GM12801 (cell line): ENCODE measurements around the gene NCF4.

Source experiments
- TF ChIP-seq, protein P1 (sequence below): IDR thresholded peaks from one replicate; pipeline ENCODE4 v1.5.1; 2011; ENCODE audit warnings: control low read depth; ENCODE audit not compliant: insufficient read length; ENCODE audit errors: extremely low read depth

NCF4 gene

DNA sequence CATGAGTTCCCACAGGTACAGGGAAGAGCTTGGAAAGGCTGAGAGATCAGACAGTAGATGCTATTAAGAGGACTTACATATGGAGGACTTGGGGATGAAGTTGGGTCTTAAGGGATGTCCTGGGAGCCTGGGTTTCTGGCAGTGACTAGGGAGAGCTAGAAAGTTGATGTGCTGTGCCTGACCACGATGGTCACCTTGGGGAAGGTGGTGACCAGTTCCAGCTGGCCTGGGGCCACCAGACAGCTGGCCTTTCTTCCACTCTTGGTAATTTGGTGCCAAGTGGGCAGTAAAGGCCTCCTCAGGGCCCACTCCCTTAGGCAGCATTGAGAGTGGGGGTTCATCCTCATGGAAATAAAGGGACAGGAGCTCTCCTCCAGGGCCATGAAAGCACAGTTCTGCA, 38.7 kb downstream of the NCF4 start:
- TF ChIP-seq, protein P1, sequence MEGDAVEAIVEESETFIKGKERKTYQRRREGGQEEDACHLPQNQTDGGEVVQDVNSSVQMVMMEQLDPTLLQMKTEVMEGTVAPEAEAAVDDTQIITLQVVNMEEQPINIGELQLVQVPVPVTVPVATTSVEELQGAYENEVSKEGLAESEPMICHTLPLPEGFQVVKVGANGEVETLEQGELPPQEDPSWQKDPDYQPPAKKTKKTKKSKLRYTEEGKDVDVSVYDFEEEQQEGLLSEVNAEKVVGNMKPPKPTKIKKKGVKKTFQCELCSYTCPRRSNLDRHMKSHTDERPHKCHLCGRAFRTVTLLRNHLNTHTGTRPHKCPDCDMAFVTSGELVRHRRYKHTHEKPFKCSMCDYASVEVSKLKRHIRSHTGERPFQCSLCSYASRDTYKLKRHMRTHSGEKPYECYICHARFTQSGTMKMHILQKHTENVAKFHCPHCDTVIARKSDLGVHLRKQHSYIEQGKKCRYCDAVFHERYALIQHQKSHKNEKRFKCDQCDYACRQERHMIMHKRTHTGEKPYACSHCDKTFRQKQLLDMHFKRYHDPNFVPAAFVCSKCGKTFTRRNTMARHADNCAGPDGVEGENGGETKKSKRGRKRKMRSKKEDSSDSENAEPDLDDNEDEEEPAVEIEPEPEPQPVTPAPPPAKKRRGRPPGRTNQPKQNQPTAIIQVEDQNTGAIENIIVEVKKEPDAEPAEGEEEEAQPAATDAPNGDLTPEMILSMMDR: no peak

DNA sequence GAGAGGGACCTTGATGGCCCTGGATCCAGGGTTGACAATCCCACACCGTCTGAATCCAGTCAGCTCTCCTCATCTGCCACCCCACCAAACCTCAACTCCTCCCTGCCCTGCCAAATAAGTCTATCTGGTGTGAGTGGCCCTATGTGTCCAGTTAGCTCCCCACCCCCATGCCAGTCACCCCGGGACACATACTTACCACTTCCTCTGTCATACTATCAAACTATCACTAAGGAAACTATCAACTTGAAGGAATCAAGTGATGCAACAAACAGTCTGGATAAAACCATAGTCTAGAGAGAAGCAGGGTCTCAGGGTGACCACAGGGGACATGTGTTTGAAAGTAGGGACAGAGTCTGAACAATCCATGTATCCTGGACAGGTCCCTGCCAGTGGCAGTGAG, 39.4 kb downstream of the NCF4 start:
- TF ChIP-seq, protein P1: no peak

DNA sequence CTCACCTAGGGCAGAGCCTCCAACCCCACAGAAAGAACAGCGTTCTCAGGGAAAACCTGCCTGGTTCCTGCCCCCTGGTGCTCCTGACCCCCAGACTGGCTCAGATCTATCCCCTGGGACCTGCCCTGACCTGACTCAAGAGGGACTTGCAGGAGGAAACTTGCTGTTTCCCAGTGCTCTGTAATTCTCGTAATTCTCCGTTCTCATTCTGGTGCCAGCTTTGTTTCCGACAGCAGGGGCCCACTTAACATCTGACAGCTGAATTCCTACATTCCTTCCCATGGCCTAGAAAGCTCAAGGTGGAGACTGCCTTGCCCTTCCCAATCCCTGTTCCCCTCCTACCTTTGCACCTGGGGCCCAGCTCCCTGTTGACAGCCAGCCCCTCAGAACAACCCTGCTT, 40.1 kb downstream of the NCF4 start:
- TF ChIP-seq, protein P1: no peak

DNA sequence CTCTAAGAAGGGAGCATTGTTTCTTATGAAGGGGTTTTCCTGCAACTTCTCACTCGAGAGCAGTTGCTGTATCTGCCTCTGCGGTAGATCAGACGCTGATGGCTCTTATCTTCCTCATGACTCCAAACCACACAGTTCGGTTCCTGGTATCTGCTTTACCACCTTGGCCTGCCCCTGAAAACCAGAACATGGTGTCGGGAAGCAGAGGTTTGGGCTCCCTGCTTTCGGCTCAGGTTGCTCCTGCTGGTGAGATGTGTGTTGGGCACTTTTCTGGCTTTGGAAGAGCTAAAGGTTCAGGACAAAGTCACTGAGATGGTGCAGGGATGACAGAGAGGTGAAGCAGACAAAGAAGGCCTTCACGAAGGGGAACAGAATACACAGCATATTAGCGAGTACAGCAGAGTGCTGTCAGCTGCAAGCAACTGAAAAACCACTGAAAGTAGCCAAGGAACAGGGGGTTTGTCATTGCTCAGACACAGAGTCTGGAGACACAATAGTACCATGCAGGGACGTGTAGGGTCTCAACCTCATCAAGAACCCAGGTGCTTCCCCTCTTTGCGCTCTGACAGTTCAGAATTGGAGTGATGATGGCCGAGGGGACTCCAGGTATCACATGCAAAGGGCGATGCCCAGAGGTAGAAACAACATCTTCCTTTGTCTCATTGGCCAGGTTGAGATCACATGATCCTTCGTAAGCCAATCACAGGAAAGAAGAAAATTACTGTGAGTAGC, 40.8 kb downstream of the NCF4 start:
- TF ChIP-seq, protein P1: no peak

DNA sequence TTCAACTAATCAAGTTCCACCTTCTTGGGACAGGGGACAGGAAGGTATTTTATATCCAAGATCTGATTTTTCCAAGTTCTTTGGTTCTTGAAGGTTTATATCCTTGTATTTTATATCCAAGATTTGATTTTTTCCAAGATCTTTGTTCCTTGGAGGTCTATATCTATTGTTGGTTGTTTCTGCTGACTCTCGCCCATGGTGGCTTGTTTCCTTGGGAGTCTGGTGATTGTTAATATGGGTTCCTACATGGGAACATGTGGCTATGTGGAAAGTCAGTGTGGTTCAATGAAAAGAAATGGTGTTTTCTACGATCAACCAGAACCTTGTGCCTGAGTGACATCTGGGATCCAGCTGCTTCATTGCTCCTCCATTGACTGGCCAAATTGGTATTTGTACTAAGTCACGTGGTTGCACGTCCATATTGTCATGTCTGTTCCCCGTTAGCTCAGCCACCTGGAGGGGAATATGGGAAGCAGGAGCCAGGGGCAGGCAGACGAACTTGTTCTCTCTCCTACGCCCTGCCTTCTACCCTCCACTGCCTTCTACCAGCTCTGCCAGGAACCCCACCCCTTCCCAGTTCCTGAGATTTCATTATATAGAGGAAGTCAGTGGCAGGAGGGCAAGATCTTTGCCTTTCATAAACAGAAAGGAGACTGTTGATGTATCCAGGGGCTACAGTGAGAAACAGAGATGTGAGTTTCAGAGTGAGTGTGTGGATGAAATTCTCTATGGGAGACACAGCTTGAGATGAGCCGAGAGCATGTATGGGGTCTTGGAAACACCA, 41.5 kb downstream of the NCF4 start:
- TF ChIP-seq, protein P1: no peak

DNA sequence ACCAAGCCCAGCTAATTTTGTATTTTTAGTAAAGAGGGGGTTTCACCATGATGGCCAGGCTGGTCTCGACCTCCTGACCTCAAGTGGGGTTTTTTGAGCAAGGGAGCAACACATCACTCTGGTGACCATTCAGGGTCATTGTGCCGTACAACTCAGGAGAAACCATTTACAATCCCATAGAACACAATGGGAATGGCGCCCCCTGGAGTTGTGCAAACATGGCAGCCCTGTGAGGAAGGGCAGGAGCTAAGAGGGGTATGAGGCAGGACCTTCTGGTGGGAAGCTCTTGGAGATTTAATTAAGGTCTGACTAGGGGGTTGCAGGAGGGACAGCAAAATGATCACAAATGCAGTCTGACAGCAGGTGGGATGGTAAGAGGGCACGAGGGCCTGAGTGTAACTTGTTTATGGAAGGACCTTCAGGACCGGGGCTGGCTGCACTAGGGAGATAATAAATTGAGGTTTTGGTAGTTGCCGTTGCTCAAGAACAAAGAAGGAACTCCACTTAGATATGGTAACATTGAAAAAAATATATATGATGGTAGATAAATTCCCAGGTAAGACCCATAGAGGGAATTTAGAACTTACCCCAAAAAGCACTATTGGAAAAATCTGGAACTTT, 43.6 kb downstream of the NCF4 start:
- TF ChIP-seq, protein P1: no peak
